HG02588 (cell line): ENCODE measurements around the gene KIFC1.

ENCODE experiments used
- ATAC-seq: cut with Tn5 transposase; IDR thresholded peaks from one replicate; pipeline ENCODE4 v1.9.1; 2021; ENCODE audit warnings: mild to moderate bottlenecking, moderate library complexity; ENCODE audit not compliant: unreplicated experiment

Gene KIFC1

DNA sequence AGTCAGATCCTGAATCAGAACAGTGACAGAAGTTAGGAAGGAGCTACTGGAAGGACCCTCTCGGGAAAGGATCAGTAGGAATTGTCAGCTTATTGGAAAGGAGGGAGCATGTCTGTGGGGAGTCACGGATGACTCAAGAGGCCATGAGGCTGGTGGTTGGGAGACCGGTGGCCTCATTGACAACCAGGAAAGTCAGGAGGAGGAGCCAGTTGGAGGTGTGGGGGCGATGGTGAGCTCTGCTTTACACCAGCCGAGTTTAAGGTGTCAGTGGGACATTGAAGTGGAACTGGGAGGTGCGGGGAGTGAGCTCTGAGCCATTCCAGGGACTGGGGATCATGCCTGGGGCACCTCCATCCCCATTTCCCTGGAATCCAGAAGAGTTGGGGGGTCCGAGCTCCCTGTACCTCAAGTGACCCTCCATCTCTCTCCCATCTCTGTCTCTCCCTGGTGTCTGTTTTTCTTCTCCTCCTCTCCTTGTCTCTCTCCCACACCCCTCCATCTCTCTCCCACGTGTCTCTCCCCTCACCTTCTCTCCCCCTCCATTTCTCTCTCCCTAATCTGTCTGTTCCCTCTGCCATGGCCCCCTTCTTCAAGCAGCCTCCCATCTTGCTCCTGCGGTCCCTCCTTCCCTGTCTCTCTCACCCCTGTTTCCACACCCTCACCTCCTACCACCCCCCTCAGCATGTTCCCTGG, 48.5 kb downstream of the KIFC1 start:
- no peak for ATAC-seq

DNA sequence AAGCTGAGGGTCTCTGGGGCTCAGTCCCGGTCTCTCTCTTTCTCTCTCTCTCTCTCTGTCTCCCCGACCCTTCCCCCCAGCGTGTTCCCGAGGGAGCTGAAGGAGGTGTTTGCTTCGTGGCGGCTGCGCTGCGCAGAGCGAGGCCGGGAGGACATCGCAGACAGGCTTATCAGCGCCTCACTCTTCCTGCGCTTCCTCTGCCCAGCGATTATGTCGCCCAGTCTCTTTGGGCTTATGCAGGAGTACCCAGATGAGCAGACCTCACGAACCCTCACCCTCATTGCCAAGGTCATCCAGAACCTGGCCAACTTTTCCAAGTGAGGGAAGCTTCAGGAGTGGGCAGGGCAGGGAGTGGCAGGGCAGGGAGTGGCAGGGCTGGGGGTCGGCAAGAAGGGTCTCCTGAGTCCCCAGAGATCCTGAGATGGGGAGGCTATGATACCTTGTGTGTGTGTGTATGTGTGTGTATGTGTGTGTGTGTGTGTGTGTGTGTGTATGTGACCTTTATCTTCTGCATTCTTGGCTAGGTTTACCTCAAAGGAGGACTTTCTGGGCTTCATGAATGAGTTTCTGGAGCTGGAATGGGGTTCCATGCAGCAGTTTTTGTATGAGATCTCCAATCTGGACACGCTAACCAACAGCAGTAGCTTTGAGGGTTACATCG, 49.2 kb downstream of the KIFC1 start:
- no peak for ATAC-seq

DNA sequence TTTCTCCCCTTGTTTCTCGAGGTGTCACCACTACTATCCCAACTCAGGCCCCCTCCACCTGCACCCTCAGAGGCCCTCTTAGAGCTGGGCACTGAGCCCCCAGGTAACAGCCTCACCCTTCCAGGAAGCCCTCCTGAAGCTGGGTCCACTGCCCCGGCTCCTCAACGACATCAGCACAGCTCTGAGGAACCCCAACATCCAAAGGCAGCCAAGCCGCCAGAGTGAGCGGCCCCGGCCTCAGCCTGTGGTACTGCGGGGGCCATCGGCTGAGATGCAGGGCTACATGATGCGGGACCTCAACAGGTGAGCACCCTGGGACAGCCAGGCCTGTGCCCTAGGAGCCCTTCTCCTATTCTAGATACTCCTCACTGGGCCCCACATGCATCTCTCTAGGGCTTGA, 49.8 kb downstream of the KIFC1 start:
- ATAC-seq = no peak

DNA sequence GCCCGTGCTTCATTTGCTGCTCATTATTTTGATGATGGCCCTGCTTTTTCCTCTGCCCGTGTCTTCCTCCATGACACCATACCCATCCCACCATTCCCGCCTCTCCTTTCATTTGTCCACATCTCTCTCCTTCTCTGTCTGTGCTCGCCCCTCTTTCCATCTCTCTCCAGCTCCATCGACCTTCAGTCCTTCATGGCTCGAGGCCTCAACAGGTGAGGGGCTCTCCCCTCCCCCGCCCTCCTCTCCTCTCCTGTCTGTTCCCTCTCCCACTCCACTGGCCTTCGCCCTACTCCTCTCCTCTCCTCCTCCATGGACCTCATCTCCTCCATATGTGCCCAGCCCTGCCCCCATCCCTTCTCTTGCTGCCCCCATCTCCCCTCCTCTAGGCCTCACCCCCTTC, 50.7 kb downstream of the KIFC1 start:
- no peak for ATAC-seq

DNA sequence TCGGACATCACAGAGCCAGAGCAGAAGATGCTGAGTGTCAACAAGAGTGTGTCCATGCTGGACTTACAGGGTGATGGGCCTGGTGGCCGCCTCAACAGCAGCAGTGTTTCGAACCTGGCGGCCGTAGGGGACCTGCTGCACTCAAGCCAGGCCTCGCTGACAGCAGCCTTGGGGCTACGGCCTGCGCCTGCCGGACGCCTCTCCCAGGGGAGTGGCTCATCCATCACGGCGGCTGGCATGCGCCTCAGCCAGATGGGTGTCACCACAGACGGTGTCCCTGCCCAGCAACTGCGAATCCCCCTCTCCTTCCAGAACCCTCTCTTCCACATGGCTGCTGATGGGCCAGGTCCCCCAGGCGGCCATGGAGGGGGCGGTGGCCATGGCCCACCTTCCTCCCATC, 51.4 kb downstream of the KIFC1 start:
- ATAC-seq = no peak

DNA sequence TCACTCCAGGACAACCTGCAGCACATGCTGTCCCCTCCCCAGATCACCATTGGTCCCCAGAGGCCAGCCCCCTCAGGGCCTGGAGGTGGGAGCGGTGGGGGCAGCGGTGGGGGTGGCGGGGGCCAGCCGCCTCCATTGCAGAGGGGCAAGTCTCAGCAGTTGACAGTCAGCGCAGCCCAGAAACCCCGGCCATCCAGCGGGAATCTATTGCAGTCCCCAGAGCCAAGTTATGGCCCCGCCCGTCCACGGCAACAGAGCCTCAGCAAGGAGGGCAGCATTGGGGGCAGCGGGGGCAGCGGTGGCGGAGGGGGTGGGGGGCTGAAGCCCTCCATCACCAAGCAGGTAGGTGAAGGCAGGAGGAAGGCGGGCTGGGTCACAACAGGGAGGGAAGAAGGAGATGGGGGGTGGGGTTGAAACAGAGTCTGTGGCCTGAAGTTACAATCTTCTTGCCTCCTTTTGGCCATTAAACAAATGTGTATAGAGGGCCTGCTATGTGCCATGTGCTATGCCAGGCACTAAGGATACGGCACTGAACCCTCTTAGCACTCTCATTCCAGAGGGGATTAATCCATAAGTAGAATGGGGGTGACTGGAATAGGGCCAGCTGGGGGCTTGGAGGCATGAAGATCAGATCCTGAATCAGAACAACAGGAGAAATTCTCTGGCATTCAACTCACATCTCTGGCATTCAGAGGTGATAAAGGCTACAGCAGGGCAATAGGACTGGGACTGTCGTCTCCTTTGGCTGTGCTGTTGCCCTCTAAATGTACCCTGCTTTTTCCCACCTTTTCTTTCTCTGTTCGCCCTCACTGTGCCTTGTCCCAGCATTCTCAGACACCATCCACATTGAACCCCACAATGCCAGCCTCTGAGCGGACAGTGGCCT, 52.2 kb downstream of the KIFC1 start:
- no peak for ATAC-seq

DNA sequence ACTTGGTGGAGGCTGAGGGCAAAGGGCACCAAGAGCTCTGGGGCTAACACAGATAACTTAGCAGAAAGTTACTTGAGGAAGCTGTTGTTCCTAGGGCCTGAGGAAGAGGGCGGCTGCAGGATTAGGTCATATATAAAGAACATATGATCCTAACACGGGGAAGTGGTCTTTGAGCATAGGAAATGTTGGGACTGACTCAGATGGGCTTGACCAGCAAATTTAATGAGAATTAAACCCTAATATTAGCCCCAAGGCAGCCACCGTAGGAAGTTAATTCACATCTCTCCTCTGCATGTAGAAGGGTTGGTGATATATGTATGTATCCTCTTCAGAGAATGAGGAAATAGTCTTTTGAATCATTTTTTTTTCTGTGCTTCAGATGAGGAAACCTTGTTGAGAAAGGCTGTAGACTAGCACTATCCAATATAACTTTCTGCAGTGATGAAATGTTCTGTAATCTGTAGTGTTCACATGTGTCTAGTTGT, 53.5 kb downstream of the KIFC1 start:
- ATAC-seq = no peak

DNA sequence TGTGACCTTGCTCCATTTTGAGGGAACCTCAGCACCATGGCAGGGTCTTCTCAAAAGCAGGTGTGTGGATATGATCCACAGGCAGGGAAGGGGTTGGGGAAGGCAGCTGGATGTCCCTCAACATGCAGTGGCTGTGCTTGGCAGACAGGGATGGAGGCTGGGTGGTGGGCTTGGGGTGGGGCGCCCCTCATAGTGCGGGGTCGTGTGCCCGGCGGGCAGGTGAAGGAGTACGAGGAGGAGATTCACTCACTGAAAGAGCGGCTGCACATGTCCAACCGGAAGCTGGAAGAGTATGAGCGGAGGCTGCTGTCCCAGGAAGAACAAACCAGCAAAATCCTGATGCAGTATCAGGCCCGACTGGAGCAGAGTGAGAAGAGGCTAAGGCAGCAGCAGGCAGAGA, 54.7 kb downstream of the KIFC1 start:
- no peak for ATAC-seq

DNA sequence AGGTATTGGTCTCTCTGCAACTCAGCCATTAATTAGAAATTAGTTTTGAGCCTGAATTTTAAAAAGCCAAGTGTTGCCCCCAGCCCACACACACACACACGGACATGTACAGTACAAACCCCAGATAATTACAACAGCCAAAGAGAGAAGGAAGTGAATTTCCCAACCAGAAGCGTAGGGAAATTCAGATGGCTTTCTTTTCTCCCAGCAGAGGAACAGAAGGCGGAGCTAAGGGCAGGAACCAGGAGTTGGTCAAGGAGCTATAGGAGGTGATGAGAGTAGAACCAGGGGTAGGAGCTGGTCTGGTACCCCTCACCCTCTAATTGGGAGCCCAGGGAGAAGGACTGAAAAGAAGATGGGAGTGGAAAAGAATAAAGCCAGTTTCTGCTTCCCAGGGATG, 58.8 kb downstream of the KIFC1 start:
- no peak for ATAC-seq

DNA sequence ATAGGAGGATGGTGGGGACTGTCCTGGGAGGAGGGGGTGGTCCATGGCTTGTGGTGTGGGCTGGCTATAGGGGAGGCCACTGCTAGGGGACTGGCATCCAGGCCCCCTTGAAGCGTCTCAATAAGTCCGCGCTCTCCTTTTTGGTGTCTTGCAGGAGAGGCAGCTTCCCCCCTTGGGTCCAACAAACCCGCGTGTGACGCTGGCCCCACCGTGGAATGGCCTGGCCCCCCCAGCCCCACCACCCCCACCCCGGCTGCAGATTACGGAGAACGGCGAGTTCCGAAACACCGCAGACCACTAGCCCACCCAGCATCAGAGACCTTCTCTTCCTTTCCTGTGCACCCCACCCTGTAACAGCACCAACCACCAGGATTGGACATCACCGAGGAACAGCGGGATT, 60.0 kb downstream of the KIFC1 start:
- ATAC-seq = no peak

DNA sequence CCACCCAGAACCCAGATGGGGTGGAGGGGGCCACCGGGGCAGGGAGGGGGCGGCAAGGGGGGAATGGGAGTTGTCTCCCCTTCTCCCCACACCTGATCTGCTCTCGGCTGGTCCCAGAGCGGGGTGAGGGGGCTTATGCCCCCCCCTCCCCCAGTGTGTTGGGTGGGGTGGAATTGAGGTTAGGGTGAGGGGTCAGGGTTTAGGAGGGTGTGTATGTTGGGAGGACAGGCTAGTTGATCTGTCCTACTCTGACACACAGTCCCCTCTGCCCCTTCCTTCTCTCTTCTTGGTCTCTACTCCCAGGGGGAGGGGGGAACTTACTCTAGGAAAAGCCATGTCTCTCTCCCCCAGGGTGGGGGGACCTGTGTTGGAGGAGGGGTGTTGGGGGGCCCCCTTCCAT, 60.9 kb downstream of the KIFC1 start:
- ATAC-seq = no peak

DNA sequence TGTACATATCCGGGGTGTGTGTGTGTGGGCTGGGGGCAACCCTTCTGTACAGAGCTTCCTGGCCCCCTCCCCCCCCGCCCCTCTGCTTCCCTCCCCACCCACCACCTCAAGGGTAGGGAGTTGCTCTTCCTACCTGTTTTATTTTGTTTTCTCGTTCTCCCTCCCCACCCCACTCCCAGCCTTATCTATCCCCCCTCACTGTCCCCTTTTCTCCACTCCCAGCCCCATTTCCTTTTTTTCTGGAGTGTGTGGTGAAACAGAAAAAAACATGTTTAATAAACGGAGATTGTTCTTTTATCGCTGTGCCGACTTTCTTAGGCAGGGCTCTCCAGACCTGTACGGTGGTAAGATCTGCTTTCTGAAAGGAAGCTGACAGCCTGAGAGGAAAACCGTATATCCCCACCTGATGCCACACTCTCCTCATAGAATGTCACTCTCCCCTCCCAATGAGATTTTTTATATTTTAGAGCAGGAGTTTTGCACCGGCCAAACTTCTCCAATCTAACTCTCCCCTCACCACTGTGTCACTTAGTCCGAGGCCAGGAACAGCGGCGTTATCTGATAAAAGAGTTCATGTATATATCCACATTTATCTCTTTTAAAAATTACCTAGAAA, 61.9 kb downstream of the KIFC1 start:
- ATAC-seq = no peak

DNA sequence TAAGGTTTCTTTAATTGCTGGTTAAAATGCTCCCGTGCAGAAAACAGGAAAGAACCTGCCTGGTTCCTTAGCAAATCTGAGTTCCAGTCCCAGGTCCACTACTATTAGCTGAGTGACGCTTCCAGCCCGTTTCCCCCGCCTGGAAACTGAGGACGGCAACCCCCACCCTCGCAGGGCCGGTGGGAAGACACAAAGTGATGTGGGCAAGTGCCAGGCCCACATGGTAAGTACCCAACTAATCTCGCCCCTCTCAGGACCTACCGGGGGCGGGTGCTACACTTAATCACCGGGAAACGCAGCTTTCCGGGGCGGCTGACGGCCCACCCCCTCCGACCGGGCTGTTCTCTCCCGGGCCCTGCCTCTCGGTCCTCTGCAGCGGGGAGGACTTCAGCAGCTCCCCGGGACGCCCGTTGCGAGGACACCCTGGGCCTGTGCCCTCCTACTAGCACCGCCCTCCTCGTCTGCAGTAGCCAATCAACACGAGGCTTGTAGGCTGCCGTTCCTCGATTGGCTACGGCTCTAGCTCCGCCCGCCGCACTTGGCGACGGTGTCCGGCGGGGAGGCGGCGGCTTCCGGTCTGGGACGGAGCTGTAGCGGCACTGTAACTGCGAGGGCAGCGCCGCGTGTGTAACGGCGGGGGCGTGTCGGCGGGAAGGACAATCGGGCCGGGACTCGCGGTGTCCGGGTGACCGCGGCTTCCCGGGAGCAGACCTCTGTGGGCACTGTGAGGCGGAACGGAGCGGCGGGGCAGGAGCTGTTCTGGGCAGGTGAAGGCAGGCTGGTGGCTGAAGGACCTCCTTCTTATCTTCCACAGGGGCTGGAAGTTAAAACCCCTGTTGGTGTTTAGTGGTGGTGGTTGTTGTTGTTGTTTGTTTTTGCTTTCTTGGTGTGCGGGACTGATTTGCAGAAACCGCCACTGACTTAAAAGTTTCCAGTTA, 62.7 kb downstream of the KIFC1 start, which contains the start of gene ZBTB9:
ZBTB9 (plus strand) TSS at position 568 of the 938 bp plus-strand sequence. CDS start 525 bp downstream, outside the sequence.
- ATAC-seq = peak; percentile 98

DNA sequence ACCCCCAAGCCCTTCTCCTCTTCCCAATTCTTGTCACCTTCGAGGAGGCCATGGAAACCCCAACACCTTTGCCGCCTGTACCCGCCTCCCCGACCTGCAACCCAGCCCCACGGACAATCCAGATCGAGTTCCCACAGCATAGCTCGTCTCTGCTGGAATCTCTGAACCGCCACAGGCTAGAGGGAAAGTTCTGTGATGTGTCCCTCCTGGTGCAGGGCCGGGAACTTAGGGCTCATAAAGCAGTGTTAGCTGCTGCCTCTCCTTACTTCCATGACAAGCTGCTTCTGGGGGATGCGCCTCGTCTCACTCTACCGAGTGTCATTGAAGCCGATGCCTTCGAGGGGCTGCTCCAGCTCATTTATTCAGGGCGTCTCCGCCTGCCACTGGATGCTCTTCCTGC, 63.4 kb downstream of the KIFC1 start:
- no peak for ATAC-seq

DNA sequence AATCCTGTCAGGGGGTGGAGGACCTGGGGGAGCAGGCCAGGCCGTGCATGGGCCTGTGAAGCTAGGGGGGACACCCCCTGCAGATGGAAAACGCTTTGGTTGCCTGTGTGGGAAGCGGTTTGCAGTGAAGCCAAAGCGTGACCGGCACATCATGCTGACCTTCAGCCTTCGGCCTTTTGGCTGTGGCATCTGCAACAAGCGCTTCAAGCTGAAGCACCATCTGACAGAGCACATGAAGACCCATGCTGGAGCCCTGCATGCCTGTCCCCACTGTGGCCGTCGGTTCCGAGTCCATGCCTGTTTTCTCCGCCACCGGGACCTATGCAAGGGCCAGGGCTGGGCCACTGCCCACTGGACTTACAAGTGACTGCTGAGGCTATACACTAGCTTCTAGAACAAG, 64.5 kb downstream of the KIFC1 start:
- no peak for ATAC-seq

DNA sequence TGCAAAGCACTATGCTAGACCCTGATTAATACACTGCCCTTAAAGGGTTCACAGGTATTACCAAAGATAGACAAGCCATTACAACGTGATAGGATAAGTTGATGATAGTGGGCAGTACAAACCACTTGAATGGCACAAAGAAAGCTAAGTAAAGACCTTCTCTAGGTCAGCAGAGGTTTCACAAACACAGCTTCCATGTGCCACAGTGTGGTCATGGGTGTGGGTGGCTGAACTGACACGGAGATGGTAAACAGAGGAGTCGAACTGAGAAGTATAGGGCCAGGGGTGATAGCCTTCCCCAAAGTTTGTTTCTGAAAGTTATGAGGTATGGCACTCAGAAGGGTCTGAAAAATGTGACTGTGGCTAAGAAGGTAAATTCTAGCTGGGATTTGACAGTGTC, 67.1 kb downstream of the KIFC1 start:
- no peak for ATAC-seq

DNA sequence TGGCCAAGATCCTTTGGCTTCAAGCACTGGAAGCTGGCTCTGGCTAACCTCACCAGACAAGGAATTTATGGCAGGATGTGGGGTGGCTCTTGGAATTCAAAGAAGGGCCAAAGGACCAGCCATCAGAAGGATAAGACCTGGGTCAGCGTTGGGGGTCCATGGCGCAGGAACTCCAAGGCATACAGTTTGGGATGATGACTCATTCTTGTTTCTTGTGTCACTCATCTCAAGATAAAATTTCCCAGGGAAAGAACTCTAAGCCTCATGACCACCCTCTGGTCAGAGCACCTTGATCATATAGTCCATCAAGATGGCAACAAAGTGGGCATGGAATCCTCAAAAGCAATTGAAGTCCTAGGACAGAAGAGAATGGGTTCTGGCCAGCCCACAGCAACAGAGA, 67.6 kb downstream of the KIFC1 start:
- no peak for ATAC-seq
